Measurements from ENCODE around the gene PDZD7. TPM values are rescaled to one million over a fixed set of nuclear protein-coding genes. Genes with fewer than 3 reads are reported as not detected.
"Not testable (repeated sequence)": the region's sequence is repeated elsewhere in the genome, so short reads cannot be mapped to it uniquely, and the experiment has no call there.

PDZD7 gene
- total RNA-seq, 1 donor from 2014 or later = 0.22 TPM

- intact Hi-C loops (cut with DNase I) = no loop called here
- no peak for ATAC-seq
- DNase-seq (ENCODE audit: missing footprints) = no peak
These were observed 13.2 kb upstream of the PDZD7 start for GRCh38 chr10:101044117-101044516.

DNA sequence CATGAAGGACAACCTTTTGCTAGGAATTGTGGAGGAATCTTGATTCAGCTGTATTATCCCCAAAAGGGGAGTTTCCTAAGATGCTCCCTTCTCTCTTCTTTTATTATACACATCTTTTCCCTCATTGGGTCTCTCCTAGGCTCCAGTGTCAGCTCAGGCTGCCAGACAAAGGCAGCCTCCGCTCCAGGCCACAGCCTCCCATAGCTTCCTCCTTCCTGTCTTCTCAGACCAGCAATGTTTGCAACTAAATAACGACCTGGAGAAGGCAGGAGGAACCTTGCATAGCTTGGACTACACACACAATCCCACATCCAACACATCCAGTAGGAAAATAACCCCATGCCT is 12.4 kb upstream of the PDZD7 start:
- intact Hi-C loops (cut with DNase I) = loop anchor here (2.0 kb wide), 2 partner anchors 23 to 99 kb away; no protein-coding TSS in a partner anchor
- ATAC-seq = no peak
- no peak for DNase-seq (ENCODE audit: missing footprints)

DNA sequence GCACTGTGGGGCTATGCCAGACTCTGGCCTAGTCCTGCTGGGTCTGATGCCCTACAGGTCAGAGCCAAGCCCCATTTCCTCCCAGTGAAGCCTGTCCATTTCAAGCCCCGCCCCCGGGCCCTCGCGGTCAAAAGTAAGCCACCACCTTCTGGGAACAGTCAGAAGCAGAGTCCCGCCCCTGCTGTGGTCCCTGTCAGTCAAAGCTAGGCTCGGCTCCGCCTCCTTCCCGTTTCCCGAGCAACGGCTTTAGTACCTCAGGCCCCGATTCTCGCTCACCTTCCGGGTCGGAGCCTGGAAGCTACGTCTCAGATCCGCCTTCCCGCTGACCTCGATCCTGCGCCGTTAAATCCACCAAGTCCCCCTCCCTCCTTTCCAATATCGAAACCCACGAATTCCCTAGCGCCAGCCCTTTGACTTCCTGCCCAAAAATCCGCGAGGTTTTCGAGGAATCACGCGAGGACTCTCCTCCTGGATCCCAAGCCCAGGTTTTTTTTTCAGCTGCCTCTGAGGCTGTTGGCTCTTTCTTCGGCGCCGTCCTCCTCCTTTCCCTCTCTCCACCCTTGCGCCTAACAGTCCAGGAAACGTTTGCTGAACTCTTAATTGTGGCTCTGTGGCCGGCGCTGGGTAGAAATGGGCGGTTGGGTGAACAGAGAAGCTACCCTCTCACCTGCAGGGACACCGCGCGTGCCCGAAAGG is 11.9 kb upstream of the PDZD7 start:
- intact Hi-C loops (cut with DNase I) = loop anchor here (2.0 kb wide), 2 partner anchors 24 to 100 kb away; no protein-coding TSS in a partner anchor
- ATAC-seq (peak; percentile 94), DNase-seq (ENCODE audit: missing footprints) (peak; percentile 98)

- ATAC-seq = no peak
- intact Hi-C loops (cut with DNase I) = loop anchor here (2.0 kb wide), 2 partner anchors 25 to 101 kb away; no protein-coding TSS in a partner anchor
- DNase-seq (ENCODE audit: missing footprints) = no peak
These were observed 11.2 kb upstream of the PDZD7 start for GRCh38 chr10:101042118-101042517.

GRCh38 chr10:101041252-101041761 is 10.4 kb upstream of the PDZD7 start:
- DNase-seq (ENCODE audit: missing footprints) (peak; percentile 76), ATAC-seq (peak; percentile 79)
- intact Hi-C loops (cut with DNase I) = no loop called here

DNA sequence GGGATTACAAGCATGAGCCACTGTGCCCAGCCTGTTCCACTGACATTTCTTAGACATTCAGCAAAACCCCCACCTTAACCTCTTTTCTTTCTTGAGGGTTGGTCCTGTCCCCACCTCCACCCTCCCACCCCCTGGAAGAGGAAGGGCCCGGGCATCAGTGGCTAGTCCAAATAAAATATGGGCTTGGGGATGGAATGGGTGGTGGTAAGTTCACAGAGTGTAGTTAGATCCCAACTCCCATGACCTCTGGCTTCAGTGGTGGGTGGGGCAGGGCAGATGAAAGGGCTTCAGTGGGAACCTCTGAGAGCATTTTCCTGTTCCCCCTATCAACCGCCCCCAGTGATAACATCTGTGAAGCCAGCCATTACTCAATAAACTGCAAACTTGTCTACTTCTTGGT is 9.9 kb upstream of the PDZD7 start:
- intact Hi-C loops (cut with DNase I) = no loop called here
- ATAC-seq (no peak), DNase-seq (ENCODE audit: missing footprints) (no peak)

GRCh38 chr10:101040061-101040460 is 9.1 kb upstream of the PDZD7 start:
- DNase-seq (ENCODE audit: missing footprints) (no peak), ATAC-seq (no peak)
- intact Hi-C loops (cut with DNase I) = no loop called here

DNA sequence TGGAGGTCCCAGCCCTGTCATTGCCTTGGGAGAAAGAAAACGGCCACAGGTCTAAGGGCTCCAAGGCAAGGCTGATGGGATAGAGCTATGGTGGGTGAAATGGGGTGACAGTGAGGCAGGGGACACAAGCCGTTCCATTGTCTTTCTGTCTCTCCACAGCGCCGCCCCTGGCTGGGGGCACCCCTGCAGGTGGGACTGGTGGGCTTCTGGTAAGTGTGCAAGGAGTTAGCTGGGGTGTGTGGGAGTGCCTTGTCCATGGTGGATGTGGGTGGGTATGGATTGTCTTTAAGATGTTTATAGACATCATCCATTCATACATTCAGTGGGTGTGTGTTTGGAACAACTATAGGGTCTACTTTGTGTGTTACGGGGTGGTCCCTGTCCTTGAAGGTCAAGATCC is 7.6 kb upstream of the PDZD7 start:
- intact Hi-C loops (cut with DNase I) = no loop called here
- no peak for DNase-seq (ENCODE audit: missing footprints)
- ATAC-seq = no peak

DNA sequence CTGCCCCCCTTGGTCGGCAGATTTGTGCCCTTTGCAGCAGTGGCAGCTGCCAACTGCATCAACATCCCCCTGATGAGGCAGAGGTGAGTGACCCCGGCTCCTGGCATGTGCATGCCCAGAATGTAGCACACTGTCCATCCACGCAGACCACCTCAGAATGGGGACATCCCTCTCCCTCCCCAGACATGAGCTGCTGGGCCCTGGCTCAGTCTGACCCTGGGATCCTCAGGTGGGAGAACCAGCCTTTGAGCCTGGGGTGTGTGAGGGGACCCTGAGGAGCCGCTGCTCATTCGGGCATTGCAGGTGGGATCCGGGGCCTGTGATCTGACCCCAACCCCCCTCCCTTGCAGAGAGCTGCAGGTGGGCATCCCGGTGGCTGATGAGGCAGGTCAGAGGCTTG is 5.8 kb upstream of the PDZD7 start:
- ATAC-seq = no peak
- intact Hi-C loops (cut with DNase I) = no loop called here
- no peak for DNase-seq (ENCODE audit: missing footprints)

DNA sequence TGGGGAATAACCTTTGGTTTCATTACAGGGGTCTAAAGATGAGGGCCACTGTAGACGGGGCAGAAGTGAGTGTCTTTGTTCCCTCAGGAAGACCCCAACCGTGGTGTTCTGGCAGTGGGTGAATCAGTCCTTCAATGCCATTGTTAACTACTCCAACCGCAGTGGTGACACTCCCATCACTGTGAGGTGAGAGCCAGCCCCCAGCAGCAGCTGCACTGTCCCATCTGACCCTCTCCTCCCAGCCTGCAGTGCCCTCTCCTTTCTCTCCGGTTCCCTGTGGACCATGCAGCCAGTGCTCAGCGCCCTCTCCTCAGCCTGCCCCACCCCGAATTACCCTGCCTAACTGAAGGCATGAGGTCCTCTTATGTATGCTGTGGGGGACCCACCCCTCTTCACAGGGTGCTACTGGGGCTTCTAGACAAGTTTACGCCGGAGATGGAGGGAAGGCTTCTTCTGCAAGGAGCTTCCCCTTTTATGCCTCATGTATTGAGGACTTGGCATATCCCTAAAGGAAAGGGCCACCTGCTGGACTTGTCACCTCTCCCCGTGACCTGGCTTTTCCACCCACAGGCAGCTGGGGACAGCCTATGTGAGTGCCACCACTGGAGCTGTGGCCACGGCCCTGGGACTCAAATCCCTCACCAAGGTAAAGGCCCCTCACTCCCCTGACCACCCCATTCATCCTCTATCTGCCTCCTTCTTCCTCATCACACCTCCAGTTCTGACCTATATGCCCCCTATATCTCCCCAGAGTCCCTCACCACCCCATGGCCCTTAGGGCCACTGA is 5.2 kb upstream of the PDZD7 start:
- no peak for DNase-seq (ENCODE audit: missing footprints)
- ATAC-seq = no peak
- intact Hi-C loops (cut with DNase I) = no loop called here

GRCh38 chr10:101035314-101035713 is 4.4 kb upstream of the PDZD7 start:
- no peak for ATAC-seq
- intact Hi-C loops (cut with DNase I) = no loop called here
- no peak for DNase-seq (ENCODE audit: missing footprints)

- not testable (repeated sequence) for ATAC-seq; DNase-seq (ENCODE audit: missing footprints)
- intact Hi-C loops (cut with DNase I) = loop anchor here (5.0 kb wide), 1 partner anchor 47 kb away; the partner anchor contains the start of genes MRPL43 and TWNK
These were observed 3.5 kb upstream of the PDZD7 start for GRCh38 chr10:101034404-101034803.

- intact Hi-C loops (cut with DNase I) = loop anchor here (5.0 kb wide), 1 partner anchor 46 kb away; the partner anchor contains the start of genes MRPL43 and TWNK
- ATAC-seq = no peak
- no peak for DNase-seq (ENCODE audit: missing footprints)
These were observed 2.3 kb upstream of the PDZD7 start for GRCh38 chr10:101033276-101033675.

DNA sequence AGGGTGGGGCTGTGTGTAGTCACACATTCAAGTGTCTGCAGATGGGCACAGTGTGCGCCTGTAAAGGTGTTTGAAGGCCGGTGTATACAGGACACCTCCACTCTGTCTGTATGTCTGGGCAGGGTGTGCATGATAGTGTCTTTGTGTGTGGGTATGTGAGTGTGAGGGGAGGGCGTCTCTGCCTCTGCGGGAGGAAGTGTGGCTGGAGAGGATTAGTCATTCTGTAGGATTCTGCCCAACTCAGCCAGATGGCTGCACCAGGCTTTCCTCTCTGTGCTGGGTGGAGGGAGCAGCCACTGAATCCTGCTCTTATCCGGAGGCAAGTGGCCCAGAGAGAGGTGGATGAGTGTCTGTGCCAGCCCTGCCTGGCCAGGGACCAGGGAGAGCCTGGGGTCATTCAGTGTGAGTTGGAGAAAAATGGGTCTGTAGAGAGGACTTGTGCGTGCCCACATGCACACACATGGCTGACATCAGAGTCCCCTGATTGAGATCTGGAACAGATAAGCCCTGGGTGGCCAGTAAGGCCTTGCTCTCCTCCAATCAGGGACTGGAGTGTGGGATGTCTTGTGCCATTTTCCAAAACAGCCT is 1.8 kb upstream of the PDZD7 start:
- ATAC-seq = peak; percentile 53
- no peak for DNase-seq (ENCODE audit: missing footprints)
- intact Hi-C loops (cut with DNase I) = loop anchor here (5.0 kb wide), 1 partner anchor 45 kb away; the partner anchor contains the start of genes MRPL43 and TWNK

DNA sequence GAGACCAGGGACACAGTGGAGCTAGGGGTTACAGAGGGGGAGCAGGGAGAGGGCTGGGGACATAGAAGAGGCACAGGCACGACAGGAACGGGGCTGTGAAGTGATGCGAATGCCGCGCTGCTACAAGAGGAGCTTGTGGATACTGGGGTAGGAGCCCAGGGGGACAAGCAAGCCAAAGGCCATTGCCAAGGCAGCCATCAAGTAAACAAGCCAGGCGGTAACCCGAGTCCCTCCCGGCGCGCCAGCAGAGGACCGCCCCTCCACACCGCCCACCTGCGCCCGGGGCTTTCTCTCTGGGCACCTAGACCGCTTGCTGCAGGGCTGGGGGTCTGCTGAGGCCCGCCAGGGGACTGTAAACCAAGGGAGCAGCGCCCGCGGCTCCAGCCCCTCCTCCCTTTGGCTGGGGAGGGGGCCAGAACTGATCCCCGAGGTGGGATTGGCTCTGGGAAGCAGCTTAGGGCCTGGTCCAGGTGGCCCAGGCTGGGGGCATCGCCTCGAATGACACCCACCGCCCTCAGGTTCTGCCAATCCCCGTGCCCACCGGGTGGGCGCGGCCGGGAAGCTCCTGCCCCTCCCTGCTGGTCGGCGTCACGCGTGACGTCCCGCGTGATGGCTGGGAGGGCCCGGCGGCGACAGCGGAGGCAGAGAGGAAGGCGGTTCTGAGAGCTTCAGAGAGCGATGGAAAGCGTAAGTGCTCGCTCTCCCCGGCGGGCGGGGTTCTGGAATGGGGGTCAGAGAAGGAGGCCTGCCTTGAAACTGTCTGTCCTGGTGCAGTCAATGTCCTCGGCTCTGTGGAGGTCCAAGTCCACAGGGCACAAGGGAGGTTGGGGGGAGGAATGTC is 1.1 kb upstream of the PDZD7 start:
- intact Hi-C loops (cut with DNase I) = loop anchor here (5.0 kb wide), 1 partner anchor 45 kb away; the partner anchor contains the start of genes MRPL43 and TWNK
- ATAC-seq = peak; percentile 72
- DNase-seq (ENCODE audit: missing footprints) = peak; percentile 95

- intact Hi-C loops (cut with DNase I) = loop anchor here (5.0 kb wide), 1 partner anchor 43 kb away; the partner anchor contains the start of genes MRPL43 and TWNK
- DNase-seq (ENCODE audit: missing footprints) (no peak), ATAC-seq (no peak)
These were observed 317 bp downstream of the PDZD7 start for GRCh38 chr10:101030496-101031127.

DNA sequence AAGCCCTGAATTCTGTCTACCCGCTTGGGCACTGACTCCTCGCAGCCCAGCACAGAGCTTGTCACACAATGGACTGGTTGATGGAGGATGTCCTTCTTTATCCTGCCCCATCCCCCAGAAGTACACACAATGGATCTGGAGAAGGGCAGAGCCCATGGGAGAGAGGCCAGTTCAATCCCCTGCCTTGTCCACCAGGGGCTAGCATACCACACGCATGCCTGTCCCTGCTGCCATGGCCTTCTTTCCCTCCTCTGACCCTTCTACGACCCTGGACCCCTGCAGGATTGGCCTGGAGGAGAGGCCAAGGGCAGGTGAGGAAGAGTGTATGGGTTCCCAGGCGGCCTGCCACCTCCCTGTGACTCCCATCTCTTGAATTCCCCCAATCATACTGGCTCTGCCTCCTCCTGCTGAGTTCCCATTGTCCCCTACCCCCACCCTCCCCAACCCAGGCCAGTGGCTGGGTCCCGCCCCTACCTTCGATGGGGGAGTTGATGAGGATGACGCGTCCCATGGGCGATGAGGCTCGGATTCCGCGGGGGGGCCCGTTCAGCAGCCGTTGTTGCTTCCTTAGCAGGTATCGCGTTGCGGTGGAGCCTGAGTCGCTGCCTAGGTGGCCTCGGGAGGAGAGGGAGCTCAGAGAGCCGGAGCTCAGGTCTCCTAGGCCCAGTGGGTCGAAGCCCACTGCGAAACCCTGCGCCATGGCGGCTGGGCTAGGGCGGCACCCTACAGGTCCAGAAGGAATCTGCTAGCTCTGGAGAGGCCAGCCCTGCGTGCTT is 1.2 kb downstream of the PDZD7 start:
- no peak for ATAC-seq
- no peak for DNase-seq (ENCODE audit: missing footprints)
- intact Hi-C loops (cut with DNase I) = loop anchor here (5.0 kb wide), 1 partner anchor 42 kb away; the partner anchor contains the start of genes MRPL43 and TWNK

All from Right ventricle myocardium inferior (tissue), 1 donor.